ENCODE measurements around the gene CD82.

- TF ChIP-seq, protein P1, sequence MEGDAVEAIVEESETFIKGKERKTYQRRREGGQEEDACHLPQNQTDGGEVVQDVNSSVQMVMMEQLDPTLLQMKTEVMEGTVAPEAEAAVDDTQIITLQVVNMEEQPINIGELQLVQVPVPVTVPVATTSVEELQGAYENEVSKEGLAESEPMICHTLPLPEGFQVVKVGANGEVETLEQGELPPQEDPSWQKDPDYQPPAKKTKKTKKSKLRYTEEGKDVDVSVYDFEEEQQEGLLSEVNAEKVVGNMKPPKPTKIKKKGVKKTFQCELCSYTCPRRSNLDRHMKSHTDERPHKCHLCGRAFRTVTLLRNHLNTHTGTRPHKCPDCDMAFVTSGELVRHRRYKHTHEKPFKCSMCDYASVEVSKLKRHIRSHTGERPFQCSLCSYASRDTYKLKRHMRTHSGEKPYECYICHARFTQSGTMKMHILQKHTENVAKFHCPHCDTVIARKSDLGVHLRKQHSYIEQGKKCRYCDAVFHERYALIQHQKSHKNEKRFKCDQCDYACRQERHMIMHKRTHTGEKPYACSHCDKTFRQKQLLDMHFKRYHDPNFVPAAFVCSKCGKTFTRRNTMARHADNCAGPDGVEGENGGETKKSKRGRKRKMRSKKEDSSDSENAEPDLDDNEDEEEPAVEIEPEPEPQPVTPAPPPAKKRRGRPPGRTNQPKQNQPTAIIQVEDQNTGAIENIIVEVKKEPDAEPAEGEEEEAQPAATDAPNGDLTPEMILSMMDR (IDR thresholded peaks at IDR 0.05), result no peak
- no peak for TF ChIP-seq EP300 (IDR thresholded peaks at IDR 0.05)
Measured at GRCh38 chr11:44568331-44568657, 2.8 kb downstream of the CD82 start.
